C4-2B (cell line): ENCODE measurements around the gene TMEM132E.

Experiments
- CTCF ChIP-seq: fragments of 450-650 bp; conservative IDR thresholded peaks from 2 replicates; pipeline ENCODE4 v1.5.1; 2017; ENCODE audit warnings: mild to moderate bottlenecking
- ZFX ChIP-seq: fragments of 450-650 bp; IDR thresholded peaks from 2 replicates; pipeline ENCODE4 v1.6.1; 2017

- TF ChIP-seq CTCF, result no peak
- no peak for TF ChIP-seq ZFX
Measured at GRCh38 chr17:34680151-34680550, 100.8 kb downstream of the TMEM132E start.
